ENCODE results near the gene PTPRC. TPM values are rescaled to one million over a fixed set of nuclear protein-coding genes. Genes with fewer than 3 reads are reported as not detected.
A peak's percentile ranks its signal among the peaks of the same experiment; 100 is the strongest.

Gene PTPRC
- total and polyA plus RNA-seq, 2 donors (not counting 1 experiment from before 2014, with no cell fraction given): under 0.01 to 0.11 TPM

DNA sequence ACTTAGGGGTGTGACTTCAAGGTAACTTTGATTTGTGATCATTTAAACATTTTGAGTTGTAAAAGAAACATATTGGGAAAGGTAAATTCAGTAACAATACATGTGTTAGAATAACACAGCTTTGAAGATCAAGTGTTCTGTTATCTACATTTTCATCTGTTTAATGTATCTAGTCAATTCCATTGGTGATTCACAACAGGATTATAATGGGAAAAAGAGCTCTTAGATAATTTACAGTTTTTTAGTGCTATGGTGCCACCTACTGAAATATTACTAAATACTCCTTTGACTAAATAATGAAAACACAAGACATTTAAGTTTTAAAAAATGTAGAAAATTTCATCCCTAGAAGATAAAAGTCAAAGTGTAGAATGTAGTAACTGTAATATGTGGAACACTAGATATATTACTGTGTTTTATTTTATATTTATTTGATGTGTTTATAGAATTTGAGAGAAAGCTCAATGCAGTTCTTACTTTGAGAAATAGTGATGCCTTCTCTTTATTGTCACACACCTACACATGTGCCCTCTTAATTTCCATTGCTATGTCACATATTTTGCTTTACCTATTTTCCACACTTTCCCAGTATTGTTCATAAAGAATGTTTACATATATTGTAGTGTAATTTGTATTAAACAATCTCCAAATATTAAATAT is 47.4 kb downstream of the PTPRC start:
- no peak for TF ChIP-seq EZH2 (IDR thresholded peaks at IDR 0.05; ENCODE audit: low read length, missing control alignments)
- TF ChIP-seq, protein P1, sequence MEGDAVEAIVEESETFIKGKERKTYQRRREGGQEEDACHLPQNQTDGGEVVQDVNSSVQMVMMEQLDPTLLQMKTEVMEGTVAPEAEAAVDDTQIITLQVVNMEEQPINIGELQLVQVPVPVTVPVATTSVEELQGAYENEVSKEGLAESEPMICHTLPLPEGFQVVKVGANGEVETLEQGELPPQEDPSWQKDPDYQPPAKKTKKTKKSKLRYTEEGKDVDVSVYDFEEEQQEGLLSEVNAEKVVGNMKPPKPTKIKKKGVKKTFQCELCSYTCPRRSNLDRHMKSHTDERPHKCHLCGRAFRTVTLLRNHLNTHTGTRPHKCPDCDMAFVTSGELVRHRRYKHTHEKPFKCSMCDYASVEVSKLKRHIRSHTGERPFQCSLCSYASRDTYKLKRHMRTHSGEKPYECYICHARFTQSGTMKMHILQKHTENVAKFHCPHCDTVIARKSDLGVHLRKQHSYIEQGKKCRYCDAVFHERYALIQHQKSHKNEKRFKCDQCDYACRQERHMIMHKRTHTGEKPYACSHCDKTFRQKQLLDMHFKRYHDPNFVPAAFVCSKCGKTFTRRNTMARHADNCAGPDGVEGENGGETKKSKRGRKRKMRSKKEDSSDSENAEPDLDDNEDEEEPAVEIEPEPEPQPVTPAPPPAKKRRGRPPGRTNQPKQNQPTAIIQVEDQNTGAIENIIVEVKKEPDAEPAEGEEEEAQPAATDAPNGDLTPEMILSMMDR (conservative IDR thresholded peaks at IDR 0.05 in 1 of 2, IDR thresholded peaks at IDR 0.05 in 1 of 2; ENCODE audit: low read depth in 1 of 2, low read length in 2 of 2): peak in 1 of 2 donors; percentile 12
- H4K20me1 ChIP-seq (ENCODE audit: control insufficient read depth, extremely low read depth, insufficient read depth, low read length): no peaks in the 10 kb centered on the region
- no peak overlapping the region for H3K4me3 ChIP-seq (replicated peaks in 1 of 4; ENCODE audit: control extremely low read depth in 1 of 4, insufficient read depth in 1 of 4, low read depth in 3 of 4, low read length in 4 of 4)
- H3K27me3 ChIP-seq (ENCODE audit: control insufficient read depth, insufficient read depth, low read length): no peaks in the 10 kb centered on the region
- no peak overlapping the region for H3K4me2 ChIP-seq (ENCODE audit: extremely low read depth, insufficient read depth, low read length)
- no peak overlapping the region for H3K27ac ChIP-seq (ENCODE audit: insufficient read depth, low read length)
- no peaks in the 10 kb centered on the region for H3K4me1 ChIP-seq (ENCODE audit: control insufficient read depth, extremely low read depth, insufficient read depth, low read length)
- no peak overlapping the region for H2AFZ ChIP-seq (ENCODE audit: low read length)
- no peaks in the 10 kb centered on the region for H3K79me2 ChIP-seq (ENCODE audit: control insufficient read depth, insufficient read depth, low read length)
- H3K36me3 ChIP-seq (ENCODE audit: control insufficient read depth, insufficient read depth, low read length): no peaks in the 10 kb centered on the region
- no peaks in the 10 kb centered on the region for H3K9me3 ChIP-seq (ENCODE audit: control insufficient read depth, insufficient read depth, low read depth, low read length)
- H3K9ac ChIP-seq (ENCODE audit: insufficient read depth, low read length): no peak overlapping the region
- peak; percentile 52 to 72 for DNase-seq (ENCODE audit: low read depth in 2 of 2)

DNA sequence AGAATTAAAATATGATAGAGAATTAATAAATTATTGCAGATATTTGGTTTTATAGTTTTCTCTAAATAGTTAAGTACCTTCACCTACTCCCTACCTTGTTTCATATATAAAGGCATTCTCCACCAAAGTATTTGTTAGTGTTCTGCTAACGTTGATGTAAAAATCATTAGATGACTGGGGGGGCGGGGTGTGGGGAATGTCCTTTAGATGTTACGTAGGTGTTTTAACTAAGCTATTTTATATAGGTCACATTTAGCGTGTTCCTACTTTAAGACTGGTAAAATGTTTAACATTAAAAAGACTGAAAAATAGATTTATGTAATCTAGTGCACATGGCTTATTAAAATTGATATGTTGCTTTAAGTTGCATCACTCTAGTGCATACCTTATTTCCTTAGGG is 48.6 kb downstream of the PTPRC start:
- H3K27ac ChIP-seq (ENCODE audit: insufficient read depth, low read length): no peak overlapping the region
- H2AFZ ChIP-seq (ENCODE audit: low read length): no peak overlapping the region
- no peak for DNase-seq (ENCODE audit: low read depth in 2 of 2)
- H3K79me2 ChIP-seq (ENCODE audit: control insufficient read depth, insufficient read depth, low read length): no peaks in the 10 kb centered on the region
- H3K27me3 ChIP-seq (ENCODE audit: control insufficient read depth, insufficient read depth, low read length): no peaks in the 10 kb centered on the region
- no peak overlapping the region for H3K4me2 ChIP-seq (ENCODE audit: extremely low read depth, insufficient read depth, low read length)
- no peaks in the 10 kb centered on the region for H3K36me3 ChIP-seq (ENCODE audit: control insufficient read depth, insufficient read depth, low read length)
- no peaks in the 10 kb centered on the region for H3K9me3 ChIP-seq (ENCODE audit: control insufficient read depth, insufficient read depth, low read depth, low read length)
- no peaks in the 10 kb centered on the region for H4K20me1 ChIP-seq (ENCODE audit: control insufficient read depth, extremely low read depth, insufficient read depth, low read length)
- H3K4me1 ChIP-seq (ENCODE audit: control insufficient read depth, extremely low read depth, insufficient read depth, low read length): no peaks in the 10 kb centered on the region
- H3K9ac ChIP-seq (ENCODE audit: insufficient read depth, low read length): no peak overlapping the region
- no peak overlapping the region for H3K4me3 ChIP-seq (replicated peaks in 1 of 4; ENCODE audit: control extremely low read depth in 1 of 4, insufficient read depth in 1 of 4, low read depth in 3 of 4, low read length in 4 of 4)
- no peak for TF ChIP-seq EZH2 (IDR thresholded peaks at IDR 0.05; ENCODE audit: low read length, missing control alignments)
- TF ChIP-seq, protein P1 (conservative IDR thresholded peaks at IDR 0.05 in 1 of 2, IDR thresholded peaks at IDR 0.05 in 1 of 2; ENCODE audit: low read depth in 1 of 2, low read length in 2 of 2): no peak

DNA sequence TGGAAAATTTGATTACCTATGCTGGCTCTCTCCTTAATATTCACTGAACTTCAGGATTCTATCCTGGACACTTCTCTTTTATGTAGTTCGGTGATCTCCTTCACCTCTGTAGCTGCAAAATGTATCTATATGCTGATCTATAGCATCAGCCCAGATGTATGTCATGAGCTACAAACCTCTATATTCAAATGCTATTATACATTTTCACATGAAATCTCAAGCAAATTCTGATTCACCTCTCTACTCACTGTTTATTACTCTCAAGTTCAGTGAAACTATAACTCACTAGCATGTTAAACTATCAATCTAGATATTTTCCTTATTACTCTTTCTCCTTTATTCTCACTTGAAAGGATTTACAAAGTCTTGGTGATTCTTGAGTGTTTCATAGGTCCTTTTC is 52.2 kb downstream of the PTPRC start:
- no peaks in the 10 kb centered on the region for H3K36me3 ChIP-seq (ENCODE audit: control insufficient read depth, insufficient read depth, low read length)
- H4K20me1 ChIP-seq (ENCODE audit: control insufficient read depth, extremely low read depth, insufficient read depth, low read length): no peaks in the 10 kb centered on the region
- no peak overlapping the region for H3K4me2 ChIP-seq (ENCODE audit: extremely low read depth, insufficient read depth, low read length)
- H3K79me2 ChIP-seq (ENCODE audit: control insufficient read depth, insufficient read depth, low read length): no peaks in the 10 kb centered on the region
- DNase-seq (ENCODE audit: low read depth in 2 of 2): no peak
- H3K4me3 ChIP-seq (replicated peaks in 1 of 4; ENCODE audit: control extremely low read depth in 1 of 4, insufficient read depth in 1 of 4, low read depth in 3 of 4, low read length in 4 of 4): no peak overlapping the region
- H3K9ac ChIP-seq (ENCODE audit: insufficient read depth, low read length): no peak overlapping the region
- no peak overlapping the region for H2AFZ ChIP-seq (ENCODE audit: low read length)
- TF ChIP-seq, protein P1 (conservative IDR thresholded peaks at IDR 0.05 in 1 of 2, IDR thresholded peaks at IDR 0.05 in 1 of 2; ENCODE audit: low read depth in 1 of 2, low read length in 2 of 2): no peak
- TF ChIP-seq EZH2 (IDR thresholded peaks at IDR 0.05; ENCODE audit: low read length, missing control alignments): no peak
- no peak overlapping the region for H3K27ac ChIP-seq (ENCODE audit: insufficient read depth, low read length)
- no peaks in the 10 kb centered on the region for H3K9me3 ChIP-seq (ENCODE audit: control insufficient read depth, insufficient read depth, low read depth, low read length)
- no peaks in the 10 kb centered on the region for H3K4me1 ChIP-seq (ENCODE audit: control insufficient read depth, extremely low read depth, insufficient read depth, low read length)
- H3K27me3 ChIP-seq (ENCODE audit: control insufficient read depth, insufficient read depth, low read length): no peaks in the 10 kb centered on the region
